H1 (cell line): ENCODE measurements around the gene SH3RF3. TPM values are rescaled to one million over a fixed set of nuclear protein-coding genes. Genes with fewer than 3 reads are reported as not detected.
A peak's percentile ranks its signal among the peaks of the same experiment; 100 is the strongest.

Experiments
- ATF2 ChIP-seq: IDR thresholded peaks from 2 replicates; pipeline ENCODE4 v1.6.1; 2012; ENCODE audit warnings: low read length, inconsistent platforms
- BCL11A ChIP-seq, 2 experiments: IDR thresholded peaks; one replicate each; pipeline ENCODE4 v1.6.1; 2011; ENCODE audit warnings: low read depth in 2 of 2, low read length in 2 of 2, mild to moderate bottlenecking in 2 of 2
- E2F6 ChIP-seq: IDR thresholded peaks from 2 replicates; pipeline ENCODE4 v1.6.1; 2012; ENCODE audit warnings: inconsistent platforms
- GABPA ChIP-seq: IDR thresholded peaks from 2 replicates; pipeline ENCODE4 v1.6.1; 2011; ENCODE audit warnings: mild to moderate bottlenecking, low read length, moderate library complexity, borderline replicate concordance; ENCODE audit not compliant: insufficient read depth
- MAFK ChIP-seq: IDR thresholded peaks from 2 replicates; pipeline ENCODE4 v1.6.1; 2012; ENCODE audit warnings: low read depth, mild to moderate bottlenecking, improper control_type of control experiment, low read length
- MAX ChIP-seq: IDR thresholded peaks from 2 replicates; pipeline ENCODE4 v1.6.1; 2012; ENCODE audit warnings: inconsistent platforms
- RAD21 ChIP-seq, 2 experiments: IDR thresholded peaks in 1 of 2; conservative IDR thresholded peaks in 1 of 2; 2 replicates each; pipeline ENCODE4 v1.6.1; 2011; ENCODE audit warnings: low read depth in 2 of 2, low read length in 2 of 2, improper control_type of control experiment in 1 of 2, inconsistent platforms in 1 of 2, mild to moderate bottlenecking in 1 of 2, moderate library complexity in 1 of 2
- RBBP5 ChIP-seq: IDR thresholded peaks from 2 replicates; pipeline ENCODE4 v1.7.1; 2012; ENCODE audit warnings: low read depth, mild to moderate bottlenecking, inconsistent platforms, low read length, moderate library complexity, borderline replicate concordance
- RNF2 ChIP-seq: fragments of 200-900, 300-1000 bp; sonication (generic); IDR thresholded peaks from 2 replicates; pipeline ENCODE4 v1.7.1; 2016; ENCODE audit warnings: borderline replicate concordance, low read depth, mild to moderate bottlenecking, antibody characterized with exemption, low read length; ENCODE audit not compliant: poor library complexity, severe bottlenecking; ENCODE audit errors: missing control alignments
- SIN3A ChIP-seq, 2 experiments: IDR thresholded peaks in 1 of 2; conservative IDR thresholded peaks in 1 of 2; 2 replicates each; pipeline ENCODE4 v1.6.1; 2011 to 2012; ENCODE audit warnings: low read length in 2 of 2, improper control_type of control experiment in 1 of 2, low read depth in 1 of 2, mild to moderate bottlenecking in 1 of 2
- SP2 ChIP-seq: IDR thresholded peaks from 2 replicates; pipeline ENCODE4 v1.6.1; 2012; ENCODE audit warnings: mild to moderate bottlenecking, low read length, inconsistent platforms
- SRF ChIP-seq: IDR thresholded peaks from 2 replicates; pipeline ENCODE4 v1.6.1; 2011; ENCODE audit warnings: mild to moderate bottlenecking, low read depth, low read length, moderate library complexity
- TBP ChIP-seq: IDR thresholded peaks from 2 replicates; pipeline ENCODE4 v1.6.1; 2011; ENCODE audit warnings: low read depth, low read length, improper control_type of control experiment
- TEAD4 ChIP-seq: IDR thresholded peaks from 2 replicates; pipeline ENCODE4 v1.6.1; 2012; ENCODE audit warnings: low read depth, low read length, inconsistent platforms, mixed read lengths
- polyA plus RNA-seq, 7 experiments: library from polyadenylated mRNA; depleted of rRNA in 3 of 7; stranded (reverse) in 5 of 7; unstranded in 2 of 7; fragments of >200 nt in 5 of 7; fragments of 200-250 nt in 2 of 7; gene quantifications; 1 replicate in 5 of 7; 2 replicates in 1 of 7; 4 replicates in 1 of 7; pipeline versions ENCODE4 v1.2.1 to v1.2.3, GENCODE V29; 2011 to 2013; ENCODE audit warnings: missing spikeins in 2 of 7, mixed read lengths in 2 of 7
- total RNA-seq: library from RNA; stranded (reverse); fragmentation: NEBNext Ultra II Directional; extraction: Animal tissue kit (Norgen Biotek cat#: 25700); gene quantifications from 2 replicates; pipeline ENCODE4 v1.2.1, GENCODE V29; 2021

Gene SH3RF3
- total and polyA plus RNA-seq, 2 of the 8 experiments (the other 6 are each of a cell fraction or from before 2014, with no cell fraction given), result 0.11 to 0.65 TPM

- peak; percentile 9; the same call in 1 of the 2 replicates for TF ChIP-seq MAX
- no peak for TF ChIP-seq RBBP5
- no peak for TF ChIP-seq BCL11A (IDR thresholded peaks at IDR 0.05; ENCODE audit: low read depth in 2 of 2, low read length in 2 of 2)
- no peak for TF ChIP-seq SP2
- no peak for TF ChIP-seq SRF
- TF ChIP-seq RAD21 (IDR thresholded peaks at IDR 0.05 in 1 of 2, conservative IDR thresholded peaks at IDR 0.05 in 1 of 2; ENCODE audit: low read depth in 2 of 2, low read length in 2 of 2), result peak; percentile 94
- no peak for TF ChIP-seq RNF2
- TF ChIP-seq TBP, result no peak
- TF ChIP-seq TEAD4, result peak; percentile 37; the same call in 1 of the 2 replicates
- 0 out of 4 replicates have a peak, but pooled peaks of 1 of the 2 experiments have one; percentile 25 for TF ChIP-seq SIN3A (conservative IDR thresholded peaks at IDR 0.05 in 1 of 2, IDR thresholded peaks at IDR 0.05 in 1 of 2; ENCODE audit: low read depth in 1 of 2, low read length in 2 of 2)
- TF ChIP-seq ATF2, result 0 out of 2 replicates have a peak, but pooled peaks have one; percentile 49
- TF ChIP-seq MAFK, result no peak
- 0 out of 2 replicates have a peak, but pooled peaks have one; percentile 37 for TF ChIP-seq E2F6
- TF ChIP-seq GABPA, result 0 out of 2 replicates have a peak, but pooled peaks have one; percentile 22
These were observed 387.6 kb downstream of the SH3RF3 start (continued) for GRCh38 chr2:109516445-109517117.
